Dedifferentiated amniotic fluid mesenchymal stem cell (primary cell): ENCODE measurements around the gene GLI2.
A peak's percentile ranks its signal among the peaks of the same experiment; 100 is the strongest.

Experiments used
- DNase-seq: peaks from one replicate; pipeline ENCODE4 v3.0.0-alpha.2; 2016; ENCODE audit errors: extremely low spot score

The GLI2 gene

DNA sequence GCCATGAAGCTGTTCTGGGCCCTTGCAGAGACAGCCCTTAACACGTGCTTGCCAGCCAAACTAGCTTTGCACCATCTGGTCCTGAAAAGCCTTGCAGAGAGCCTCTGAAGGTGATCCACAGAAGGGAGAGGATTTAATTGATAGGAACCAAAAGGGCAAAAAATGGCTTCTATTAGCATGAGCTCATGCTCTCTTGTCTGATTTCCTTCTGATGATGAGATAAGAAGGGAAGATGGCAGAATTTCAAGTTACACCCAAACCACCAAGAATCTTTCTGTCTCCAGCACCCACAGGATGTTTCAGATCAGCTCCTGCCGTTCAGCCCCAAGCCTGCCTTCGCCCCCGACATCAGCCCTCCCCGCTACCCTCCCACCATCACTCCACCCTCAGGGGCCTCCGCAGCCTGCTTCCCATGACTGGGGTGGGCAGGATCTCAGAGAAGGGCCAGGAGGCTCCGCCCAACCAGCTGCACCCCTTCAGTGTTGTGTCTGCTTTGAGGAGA is 23.4 kb upstream of the GLI2 start:
- no peak for DNase-seq

DNA sequence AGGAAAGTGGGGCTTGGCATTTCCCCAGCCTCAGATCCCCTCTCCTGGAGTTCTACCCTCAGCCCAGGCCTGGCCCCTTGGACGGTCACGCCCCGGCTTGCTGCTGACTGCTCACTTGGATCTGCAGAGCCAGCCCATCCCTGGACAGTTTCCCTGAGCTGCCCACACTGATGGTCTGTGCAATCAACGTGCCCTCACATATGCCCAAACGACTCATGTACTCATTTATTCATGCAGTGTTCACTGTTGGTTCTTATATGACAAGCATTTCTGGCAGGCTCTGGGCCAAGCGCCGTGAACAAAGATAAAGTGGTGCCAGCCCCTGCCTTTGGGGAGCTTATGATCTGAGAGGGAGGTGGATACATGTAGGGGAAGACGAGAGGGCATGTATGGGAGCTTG is 20.3 kb upstream of the GLI2 start:
- no peak for DNase-seq

DNA sequence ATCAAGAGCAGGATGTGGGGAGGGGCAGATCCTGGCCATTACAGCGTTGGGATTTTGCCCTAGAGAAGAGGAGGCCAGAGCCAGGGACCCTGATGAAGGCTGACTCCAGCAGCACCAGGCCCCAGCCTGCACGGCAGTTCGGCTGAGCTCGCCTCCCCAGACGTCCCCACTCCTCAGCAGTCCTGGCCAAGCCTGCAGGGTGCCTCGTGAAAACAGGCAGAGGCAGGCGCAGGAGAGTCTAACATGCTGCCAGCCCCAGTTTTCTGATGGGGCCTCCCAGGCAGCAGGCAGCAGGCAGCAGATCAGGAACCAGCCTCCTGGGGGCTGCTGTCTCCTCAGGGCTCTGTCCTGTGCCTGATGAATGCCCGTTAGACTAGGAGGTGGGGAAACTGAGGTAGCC is 19.7 kb upstream of the GLI2 start:
- no peak for DNase-seq

DNA sequence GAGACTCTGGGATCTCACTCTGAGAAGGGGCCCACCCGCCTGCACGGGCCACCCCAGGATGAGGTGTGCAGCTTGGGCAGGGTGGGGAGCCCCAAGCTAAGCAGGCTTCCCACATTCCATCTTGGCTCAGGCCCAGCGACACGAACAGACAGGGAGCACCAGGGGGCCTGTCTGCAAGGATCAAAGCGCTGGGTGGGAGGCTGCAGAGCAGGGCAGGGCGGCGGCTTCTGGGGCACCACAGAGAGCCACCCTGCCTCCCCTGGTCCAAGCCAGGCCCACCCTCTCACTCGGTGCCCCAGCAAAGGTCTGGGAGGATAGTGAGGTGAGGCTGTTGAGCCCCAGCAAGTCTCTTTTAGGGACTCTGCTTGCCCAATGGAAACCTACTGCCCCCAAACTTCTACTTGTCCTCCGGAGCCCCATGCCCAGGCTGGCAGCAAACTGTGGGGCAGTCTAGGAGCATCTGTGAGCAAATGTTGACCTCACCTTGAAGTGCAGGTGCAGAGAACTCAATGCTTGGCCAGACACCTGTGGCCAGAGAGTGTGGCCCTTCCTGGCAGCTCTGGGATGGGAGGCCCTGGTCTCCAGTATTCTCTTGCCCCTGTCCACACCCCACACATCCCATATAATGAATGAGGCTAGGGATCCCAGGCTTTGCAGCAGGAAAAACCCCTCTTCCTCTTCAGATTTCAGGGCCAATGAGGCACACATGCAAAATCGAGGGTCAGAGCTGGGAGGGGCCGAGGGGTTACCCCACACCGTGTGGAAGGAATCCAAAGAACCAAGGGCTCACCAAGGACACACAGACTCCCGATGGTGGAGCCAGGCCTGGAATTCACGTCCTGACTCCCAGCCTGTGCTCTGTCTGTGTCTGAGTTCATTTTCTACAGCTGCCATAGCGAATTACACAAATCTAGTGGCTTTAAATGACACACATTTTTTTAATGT is 18.8 kb upstream of the GLI2 start:
- no peak for DNase-seq

DNA sequence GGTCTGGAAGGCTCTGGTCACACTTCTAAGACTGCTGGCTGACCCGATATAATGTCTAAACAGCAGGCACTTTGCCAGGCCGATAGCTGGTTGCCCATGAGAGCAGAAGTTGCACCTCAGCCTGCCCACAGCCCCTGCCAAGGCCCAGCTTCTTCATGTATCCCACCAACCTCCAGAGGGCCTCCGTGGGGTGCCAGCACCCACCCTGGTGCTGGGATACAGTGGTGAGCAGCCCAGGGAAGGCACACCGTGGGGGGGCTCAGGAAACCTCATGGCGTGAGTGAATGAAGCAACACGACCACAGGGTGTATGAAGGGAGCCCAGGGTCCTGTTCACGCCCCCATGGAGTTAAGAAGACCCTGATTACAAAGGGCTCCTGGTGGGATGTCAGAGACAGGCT is 16.2 kb upstream of the GLI2 start:
- DNase-seq: no peak

DNA sequence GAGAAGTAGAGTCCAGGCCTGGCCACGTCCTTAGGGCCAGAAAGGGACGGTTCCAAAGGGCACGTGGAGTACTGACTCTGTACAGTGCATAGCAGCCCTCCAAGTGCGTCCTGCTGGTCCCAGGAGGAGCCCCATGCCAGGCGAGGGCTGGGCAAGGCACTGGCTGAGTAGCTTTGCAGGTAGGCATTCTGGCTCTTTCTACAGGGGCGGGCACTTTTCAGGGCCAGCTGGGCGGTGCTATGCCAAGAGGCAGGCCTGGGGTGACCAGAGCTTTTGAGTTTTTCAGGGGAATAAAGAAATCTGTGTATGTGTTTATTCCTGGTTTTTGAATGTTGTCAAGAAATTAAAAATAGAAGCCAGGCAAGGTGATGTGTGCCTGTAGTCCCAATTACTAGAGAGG is 15.4 kb upstream of the GLI2 start:
- no peak for DNase-seq

DNA sequence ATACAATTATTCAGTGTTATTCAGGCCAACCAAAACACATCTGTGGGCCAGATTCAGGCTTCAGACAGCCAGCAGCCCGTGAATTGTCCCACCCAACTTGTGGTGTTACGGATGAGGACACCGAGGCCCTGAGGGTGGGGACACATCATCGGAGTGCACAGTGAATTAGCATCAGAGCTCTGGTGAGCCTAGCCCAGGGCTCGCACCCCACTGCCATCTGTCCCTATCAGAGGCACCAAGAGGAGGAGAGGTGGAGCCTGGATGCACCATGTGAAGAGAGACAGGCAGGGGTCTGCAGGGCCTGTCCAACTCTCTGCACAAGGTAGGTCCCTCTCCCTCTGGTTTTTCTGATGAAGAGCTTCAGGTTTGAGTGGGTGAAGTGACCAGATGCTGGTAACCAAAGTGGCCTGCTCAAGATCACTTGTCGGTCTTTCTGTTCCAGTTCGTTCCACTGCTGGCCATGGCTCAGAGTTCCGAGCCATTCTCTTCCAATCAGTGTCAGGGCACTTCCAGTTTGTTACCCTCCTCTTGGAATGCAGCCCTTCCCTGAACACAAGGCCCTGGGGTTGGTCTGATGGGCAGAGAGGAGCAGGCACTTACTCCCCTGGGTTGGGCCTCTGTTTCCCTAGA is 14.8 kb upstream of the GLI2 start:
- no peak for DNase-seq

DNA sequence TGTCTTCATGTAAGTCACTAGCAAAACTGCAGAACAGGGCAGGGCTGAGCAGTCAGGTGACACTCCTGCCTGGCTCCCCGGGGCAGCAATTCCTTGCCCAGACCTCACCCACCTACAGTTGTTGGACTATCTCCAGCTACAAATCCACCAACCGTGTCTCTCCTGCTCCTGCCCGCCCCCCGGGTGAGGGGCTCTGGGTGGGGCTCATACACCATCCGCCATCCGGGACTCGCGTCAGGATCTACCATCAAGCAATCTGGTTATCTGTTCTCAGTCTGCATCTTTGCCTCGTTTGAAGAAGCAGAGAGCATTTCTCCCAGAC is 13.5 kb upstream of the GLI2 start:
- DNase-seq: no peak

DNA sequence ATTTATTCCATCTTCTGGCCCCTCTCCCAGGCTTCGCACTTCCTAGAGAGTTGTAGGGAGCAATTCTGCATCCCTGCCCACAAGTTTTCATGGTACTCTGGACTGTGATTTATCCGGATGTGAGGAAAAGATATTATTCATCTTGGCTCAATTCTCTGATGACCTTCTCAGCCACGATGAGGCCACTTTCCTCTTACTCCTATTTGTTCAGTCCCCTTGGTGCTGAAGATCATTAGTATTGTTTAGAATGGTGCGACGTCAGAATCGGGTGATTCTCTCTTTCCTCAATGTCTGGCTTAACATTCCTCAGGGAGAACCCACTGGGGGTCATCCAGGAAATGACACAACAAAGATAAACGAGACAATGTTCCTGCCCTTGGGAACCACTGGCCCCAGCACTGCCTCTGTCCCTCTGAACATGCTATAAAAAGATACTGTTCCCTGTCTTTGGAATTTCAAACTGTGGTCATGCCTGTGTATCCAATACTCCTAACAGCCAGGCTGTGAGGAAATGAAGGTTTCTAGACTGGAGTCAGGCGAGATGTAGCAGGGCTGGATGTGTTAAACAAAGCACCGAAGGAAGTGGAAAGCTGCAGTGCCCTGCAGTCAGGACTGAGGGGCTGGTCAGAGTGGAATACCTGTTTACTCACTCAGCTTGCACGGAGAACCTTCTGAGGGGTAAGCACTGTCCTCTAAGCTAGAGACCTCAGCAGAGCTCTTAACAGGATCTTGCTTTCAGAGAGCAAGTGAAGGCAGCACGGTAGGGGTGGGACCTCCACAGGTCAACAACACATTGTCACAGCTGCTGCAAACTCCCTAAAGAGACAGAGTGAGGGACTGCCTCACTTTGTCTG is 12.9 kb upstream of the GLI2 start:
- DNase-seq: no peak

DNA sequence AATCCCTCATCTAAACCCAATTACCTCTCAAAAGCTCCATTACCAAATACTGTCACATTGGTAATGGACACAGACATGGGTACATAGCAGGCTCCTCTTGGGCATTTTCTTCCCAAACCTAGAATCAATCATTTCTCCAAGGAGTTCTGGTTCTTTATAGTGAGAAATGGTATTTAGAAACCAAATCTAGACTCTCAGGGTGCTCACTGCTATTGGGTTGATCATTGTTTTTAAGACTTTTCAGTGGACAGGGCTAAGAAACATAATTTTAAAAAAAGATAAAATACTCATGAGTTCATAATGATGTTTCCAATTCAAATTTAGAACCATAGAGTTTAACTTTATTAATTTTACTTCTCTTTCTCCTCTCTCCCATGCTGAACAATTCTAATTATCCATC is 9.4 kb upstream of the GLI2 start:
- DNase-seq: no peak

DNA sequence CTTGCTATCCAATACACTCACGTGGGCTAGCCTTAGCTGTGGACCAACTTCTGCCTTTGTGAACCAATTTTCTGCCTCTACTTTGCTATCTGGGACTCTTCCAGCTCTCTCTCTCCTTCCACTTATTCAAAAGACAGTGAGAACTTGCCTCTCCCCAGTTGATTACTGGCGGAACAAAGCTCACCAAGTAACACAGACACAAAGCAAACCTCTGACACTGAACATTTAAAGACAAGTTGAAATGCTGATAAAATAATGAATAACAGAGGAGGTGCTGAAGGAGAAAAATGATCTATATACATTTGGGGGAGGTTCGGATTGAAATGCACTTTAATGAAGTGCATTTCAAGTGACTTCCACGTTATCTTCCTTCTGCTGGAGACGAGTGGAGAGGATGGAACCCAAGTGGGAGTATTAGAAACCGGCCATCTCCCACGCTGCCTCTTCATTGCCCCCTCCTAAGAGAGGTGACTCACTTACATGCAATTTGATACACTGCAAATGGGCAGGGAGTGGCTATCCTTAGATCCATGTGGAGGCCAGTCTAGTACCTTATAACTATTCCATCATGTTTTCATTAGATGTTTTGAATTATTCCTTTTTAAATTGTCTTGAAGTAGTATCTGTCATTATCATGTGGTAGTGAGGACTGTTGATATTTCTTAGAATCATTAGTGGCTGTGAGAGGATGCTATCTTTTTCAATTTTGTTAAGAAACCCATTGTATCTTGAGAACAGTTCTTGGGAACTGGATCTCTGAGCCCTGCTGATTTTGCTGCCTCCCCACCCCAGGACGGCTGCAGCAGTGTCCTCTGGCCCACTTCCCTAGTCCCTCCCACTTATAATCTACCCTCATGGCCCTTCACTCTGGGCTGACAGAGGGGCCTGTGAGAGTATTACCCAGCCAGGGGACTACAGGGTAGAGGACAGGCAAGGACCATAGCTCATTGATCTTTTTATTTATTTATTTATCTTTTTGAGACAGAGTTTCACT is 6.0 kb upstream of the GLI2 start:
- peak; percentile 87 for DNase-seq

DNA sequence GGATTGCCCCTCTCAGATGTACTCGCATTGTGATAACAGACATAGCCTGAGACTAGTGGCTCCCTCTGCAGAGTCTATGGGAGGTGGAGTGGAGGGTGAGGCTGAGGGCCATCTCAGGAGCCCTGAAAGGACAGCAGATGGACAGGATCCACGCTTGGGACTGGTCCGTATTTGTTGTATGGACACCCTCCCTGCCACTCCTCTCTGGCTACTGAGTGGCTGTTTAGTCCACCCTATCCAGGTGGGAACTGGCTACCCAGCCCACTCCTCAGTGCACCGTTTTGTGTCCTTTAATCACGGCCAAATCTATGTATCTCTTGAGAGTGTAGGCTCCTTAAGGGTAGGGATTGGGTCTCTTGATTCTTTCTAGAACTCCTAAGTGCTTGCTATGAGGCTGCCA is 4.5 kb upstream of the GLI2 start:
- DNase-seq: no peak

DNA sequence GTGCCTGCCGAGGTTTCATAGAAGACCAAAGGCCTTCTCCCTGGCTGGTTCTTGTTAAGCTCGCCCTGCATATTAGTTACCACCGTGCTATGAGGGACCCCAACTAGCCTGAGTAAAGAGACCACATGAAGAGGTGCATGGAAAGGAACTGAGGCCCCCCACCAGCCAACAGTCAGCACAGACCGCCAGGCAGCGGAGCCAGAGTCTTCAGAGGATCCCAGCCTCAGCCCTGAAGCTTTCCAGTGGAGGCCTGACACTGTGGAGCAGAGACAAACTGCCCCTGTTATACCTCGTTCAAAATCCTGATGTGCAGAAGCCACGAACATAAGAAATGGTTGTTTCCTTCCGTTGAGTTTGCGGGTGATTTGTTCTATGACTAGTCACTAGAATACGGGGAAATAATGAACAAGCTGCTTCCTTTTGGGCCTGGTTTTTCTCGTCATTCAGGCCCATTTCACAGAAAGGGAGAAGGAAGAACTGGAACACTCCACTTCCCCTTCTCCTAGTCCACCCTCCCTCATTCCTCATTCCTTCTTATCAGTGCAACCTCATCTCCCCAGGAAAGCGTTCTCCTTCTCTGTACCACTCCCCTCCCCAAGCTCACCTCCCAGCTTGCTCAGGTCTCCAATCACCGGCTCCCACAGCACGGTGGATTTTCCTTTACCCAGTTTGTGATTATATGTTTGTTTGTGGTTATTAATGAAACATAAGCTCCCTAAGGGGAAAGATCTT is 3.0 kb upstream of the GLI2 start:
- no peak for DNase-seq

DNA sequence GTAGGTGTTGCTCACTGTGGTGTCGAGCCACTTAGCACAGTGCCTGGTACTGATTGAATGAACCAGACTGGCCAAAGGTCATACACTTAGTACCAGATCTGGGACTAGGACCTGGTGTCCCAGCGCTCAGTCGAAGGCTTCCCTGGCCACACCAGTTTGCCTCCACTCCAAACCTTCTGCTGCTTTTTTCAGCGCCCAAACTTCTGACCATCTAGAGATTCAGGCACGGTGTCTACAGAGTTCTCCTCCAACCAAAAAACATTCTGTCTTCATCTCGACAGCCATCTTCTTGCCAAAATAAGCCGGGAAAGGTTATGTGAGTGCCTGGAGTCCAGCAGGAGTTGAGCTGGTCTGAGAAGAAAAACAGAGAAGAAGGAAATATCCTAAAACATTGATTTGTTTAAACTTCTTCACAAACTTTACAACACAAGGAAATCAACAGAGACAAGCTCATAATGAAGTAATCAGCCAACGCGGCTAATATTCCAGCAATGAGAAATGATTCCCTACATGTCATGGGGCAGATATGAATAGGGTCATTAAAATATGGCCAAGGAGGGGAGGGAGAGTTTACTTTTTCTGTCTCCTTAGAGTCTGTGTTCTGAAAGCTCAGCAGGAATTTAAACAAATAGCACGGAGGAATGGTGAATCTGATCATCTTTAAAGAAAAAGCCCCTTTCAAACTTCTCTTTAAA is 2.3 kb upstream of the GLI2 start:
- DNase-seq: no peak

DNA sequence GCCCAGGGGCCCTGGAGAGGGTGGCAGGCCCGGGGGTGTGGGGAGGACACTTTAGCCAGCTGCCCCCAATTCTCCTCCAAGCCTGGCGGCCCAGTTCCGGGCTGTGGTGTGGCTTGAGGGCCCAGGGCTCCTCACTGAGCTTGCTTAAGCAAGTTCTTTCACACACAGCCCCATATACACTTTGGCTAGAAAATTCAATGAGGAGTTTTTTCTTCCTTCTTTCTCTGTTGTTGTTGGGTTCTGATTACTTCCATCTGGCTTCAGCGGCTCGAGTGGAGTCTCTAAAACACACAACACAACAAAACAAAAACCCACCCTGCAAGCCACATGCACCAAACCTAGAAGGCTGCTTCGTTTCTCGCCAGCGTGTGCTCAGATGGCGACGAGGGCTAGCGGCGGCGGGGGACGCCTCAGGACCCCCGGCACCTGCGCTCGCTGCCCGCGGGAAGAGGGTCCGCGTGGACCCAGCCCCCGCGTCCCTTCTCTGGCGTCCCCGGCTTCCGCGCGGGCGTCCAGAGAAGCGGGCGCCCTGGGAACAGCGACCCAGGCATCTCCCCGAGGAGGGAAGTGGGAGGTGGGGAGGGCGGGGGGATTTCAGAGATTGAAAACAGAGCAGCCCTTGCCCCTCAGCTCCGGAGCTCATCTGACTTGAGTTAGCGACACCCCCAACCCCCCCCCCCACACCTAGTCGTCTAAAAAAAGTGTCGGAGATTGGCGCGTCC is 577 bp upstream of the GLI2 start:
- DNase-seq: no peak

DNA sequence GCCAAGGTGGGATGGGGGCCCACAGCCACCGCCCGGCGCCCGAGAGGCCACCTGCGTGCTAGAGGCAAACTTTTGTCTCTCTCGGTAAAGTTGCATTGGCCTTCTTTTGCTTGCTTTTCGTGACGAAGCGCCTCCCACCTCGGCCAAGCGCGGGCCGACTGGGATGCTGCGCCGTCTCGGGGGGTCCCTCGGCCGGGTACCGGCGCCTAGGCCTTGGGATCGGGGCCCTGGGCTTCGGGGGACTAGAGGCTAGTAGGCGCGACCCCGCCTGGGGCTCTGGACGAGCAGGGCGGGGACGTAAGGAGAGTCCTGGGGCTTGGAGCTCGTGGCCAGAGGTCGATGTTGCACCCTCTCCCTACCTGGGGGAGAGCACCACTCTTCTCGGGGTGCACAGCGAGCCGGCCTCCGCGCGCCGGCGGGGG is 545 bp downstream of the GLI2 start:
- DNase-seq: no peak

DNA sequence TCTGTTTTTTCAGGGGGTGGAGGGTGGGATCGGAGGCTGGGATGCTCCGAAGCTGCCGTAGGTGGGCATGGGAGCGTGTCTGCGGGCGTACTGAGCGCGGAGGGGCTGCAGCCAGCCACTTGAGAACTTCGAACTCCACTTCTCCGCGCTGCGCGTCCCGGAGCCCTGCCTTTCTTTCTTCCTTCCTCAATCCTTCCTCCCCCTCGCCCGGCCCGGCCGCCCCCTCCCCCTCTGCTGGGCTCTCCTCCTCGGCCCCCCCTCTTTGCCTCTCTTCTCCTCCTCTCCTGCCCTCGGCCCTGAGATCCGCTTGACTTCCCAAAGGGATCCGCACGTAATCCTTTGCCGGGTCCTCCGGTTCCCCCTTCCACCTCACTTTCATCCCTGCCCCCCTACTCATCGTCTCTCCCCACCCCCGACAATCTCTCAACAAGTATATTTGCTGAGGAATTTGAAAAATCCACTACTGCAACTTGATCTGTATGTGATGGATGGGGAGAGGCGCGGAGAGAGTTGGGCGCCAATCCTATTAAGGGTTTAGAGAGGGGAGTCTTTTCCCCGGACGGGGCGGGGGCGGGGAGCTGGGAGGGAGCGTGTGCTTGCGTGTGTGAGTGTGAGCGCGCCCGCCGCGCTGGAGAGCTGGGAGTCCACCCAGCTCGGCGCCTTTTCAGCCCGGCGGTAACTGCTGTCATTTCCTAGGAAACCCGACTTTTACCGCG is 1.1 kb downstream of the GLI2 start:
- peak; percentile 86 for DNase-seq

DNA sequence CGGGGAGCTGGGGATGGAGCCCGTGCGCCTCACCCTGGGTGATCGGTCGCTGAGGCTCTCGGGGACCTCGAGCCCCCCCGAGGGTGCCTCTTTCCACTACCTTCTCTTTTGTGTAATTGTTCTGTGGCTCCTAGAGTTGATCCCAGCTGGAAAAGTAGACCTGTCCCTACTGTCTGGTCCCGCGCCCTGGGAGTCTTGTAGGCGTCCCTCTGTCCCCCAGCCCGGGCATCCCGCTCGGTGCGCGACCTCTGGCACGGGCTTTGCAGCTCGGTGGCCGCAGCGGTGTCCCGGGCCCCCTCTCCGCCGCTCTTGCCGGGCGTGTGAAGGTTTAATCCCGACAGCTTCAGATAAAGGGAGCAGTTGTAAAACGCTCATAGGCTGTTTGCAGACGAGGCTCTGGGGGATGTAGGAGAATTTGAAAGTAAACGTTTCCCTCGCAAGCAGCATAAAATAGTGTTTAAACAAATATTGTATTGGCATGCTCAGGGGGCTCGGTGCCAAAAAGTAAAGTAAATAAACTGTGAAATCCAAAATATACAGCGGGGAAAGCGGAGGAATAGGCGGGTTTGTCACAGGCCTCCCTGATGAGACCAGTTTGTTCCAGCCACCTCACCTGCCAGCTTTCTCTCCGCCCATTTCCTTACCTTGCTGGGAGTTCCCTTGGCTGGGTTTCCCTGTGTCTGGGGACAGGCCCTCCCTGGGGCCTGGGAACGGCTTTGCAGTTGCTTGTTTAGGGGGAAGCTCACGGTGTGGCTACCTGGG is 1.9 kb downstream of the GLI2 start:
- DNase-seq: peak; percentile 39
